Transverse colon (tissue), 4 donors: Measurements from ENCODE around the gene RPS6KA5.

ENCODE experiments used
- CTCF ChIP-seq, 5 experiments: fragments of 200-600 bp in 3 of 5; fragments of 450-650 bp in 2 of 5; sonication (generic) in 3 of 5; IDR thresholded peaks; 1 replicate in 2 of 5; 2 replicates in 3 of 5; pipeline ENCODE4 v1.5.1; 2016 to 2017; ENCODE audit warnings: antibody characterized with exemption in 5 of 5, inconsistent platforms in 3 of 5, mild to moderate bottlenecking in 2 of 5, moderate library complexity in 1 of 5
- POLR2A ChIP-seq: fragments of 450-650 bp; IDR thresholded peaks from one replicate; pipeline ENCODE4 v1.6.1; 2016; ENCODE audit warnings: antibody characterized with exemption, mild to moderate bottlenecking, moderate library complexity
- POLR2AphosphoS5 ChIP-seq, 3 donors: sonication (generic); formaldehyde crosslinking; IDR thresholded peaks; one replicate each; pipeline ENCODE4 v1.6.1; 2016; ENCODE audit warnings: antibody characterized with exemption in 3 of 3

DNA sequence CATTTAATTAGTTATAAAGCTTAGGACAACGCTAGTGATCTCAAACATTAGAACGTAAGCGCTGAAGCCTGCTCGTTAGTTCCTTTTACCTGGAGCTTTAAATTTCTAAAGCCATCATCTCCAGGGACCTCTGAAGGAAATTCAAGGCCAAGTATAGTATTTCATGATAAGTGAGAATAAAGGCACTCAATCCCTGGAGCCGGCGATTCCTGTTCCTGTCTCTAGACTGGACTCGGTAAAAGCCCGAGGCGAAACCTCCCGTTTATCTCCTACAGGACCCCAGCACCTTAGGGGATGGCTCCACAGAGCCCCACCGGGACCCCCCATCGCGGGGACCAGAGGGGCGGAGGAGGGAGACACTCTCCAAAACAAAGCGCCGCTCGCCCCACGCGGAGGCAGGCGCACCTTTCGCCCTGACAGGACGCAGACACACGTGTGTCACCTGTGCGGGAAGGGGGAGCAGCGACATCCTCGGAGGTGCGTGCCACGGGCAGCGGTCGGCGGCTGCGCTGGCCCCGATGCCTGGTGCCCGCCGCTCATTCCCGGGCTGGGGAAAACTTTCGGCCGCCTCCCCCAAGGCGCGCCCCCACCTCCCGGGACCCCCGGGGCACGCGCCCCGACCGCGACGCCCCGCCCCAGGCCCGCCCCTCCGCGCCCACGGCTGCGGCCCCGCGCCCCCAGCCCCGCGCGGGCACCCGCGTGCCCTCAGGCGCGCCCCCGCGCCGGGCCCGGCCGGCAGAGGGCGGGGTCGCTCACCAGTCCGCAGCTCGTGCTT, 678 bp downstream of the RPS6KA5 start:
- TF ChIP-seq CTCF (IDR thresholded peaks at IDR 0.05) (no peak), POLR2A (no peak), POLR2AphosphoS5 (IDR thresholded peaks at IDR 0.05) (no peak)
